ENCODE results near the gene PLA2G4C.

Gene PLA2G4C

GRCh38 chr19:48044561-48044960, 66.1 kb downstream of the PLA2G4C start:
- no peak for DNase-seq
- H3F3A ChIP-seq (ENCODE audit: insufficient read depth, low read length) = no peaks in the 10 kb centered on the region
- H3K9me2 ChIP-seq (replicated peaks; ENCODE audit: insufficient read depth, low read length) = no peaks in the 10 kb centered on the region
- no peak overlapping the region for H3K4me3 ChIP-seq (ENCODE audit: low read length)
- no peak overlapping the region for H3K9ac ChIP-seq (ENCODE audit: low read length)
- H3K4me2 ChIP-seq (ENCODE audit: low read depth, low read length) = no peak overlapping the region
- no peaks in the 10 kb centered on the region; the same call in 1 of the 2 replicates for H4K20me1 ChIP-seq (ENCODE audit: insufficient read depth, low read length)
- H3K36me3 ChIP-seq (replicated peaks; ENCODE audit: insufficient read depth, low read length) = no peaks in the 10 kb centered on the region
- H3K9me3 ChIP-seq (replicated peaks; ENCODE audit: insufficient read depth, low read length) = no peaks in the 10 kb centered on the region
- TF ChIP-seq EZH2phosphoT487 (IDR thresholded peaks at IDR 0.05; ENCODE audit: low read length) = no peak
- no peak for TF ChIP-seq CTCF (IDR thresholded peaks at IDR 0.05; ENCODE audit: low read length)
- no peak for TF ChIP-seq EZH2 (optimal IDR thresholded peaks at IDR 0.05; ENCODE audit: low read depth, low read length)
- no peak overlapping the region for H3K27ac ChIP-seq (ENCODE audit: low read length)
- peaks cover 74% of the 10 kb centered on the region for H3K27me3 ChIP-seq (replicated peaks; ENCODE audit: insufficient read depth, low read length)
- no peak overlapping the region for H2AFZ ChIP-seq (ENCODE audit: low read length)
- H3K79me2 ChIP-seq (ENCODE audit: low read length) = no peaks in the 10 kb centered on the region
- H3K4me1 ChIP-seq (ENCODE audit: low read length) = no peaks in the 10 kb centered on the region

GRCh38 chr19:48043675-48044258, 66.8 kb downstream of the PLA2G4C start, which contains the start of gene CABP5:
Gene CABP5, minus strand, starts transcription at chr19:48044079. Its CDS starts 157 bp downstream, at chr19:48043922.
- H3K4me3 ChIP-seq (ENCODE audit: low read length) = no peak within 1 kb of the TSS
- H2AFZ ChIP-seq (ENCODE audit: low read length) = no peak within 1 kb of the TSS
- H3K4me2 ChIP-seq (ENCODE audit: low read depth, low read length) = no peak within 1 kb of the TSS
- H3F3A ChIP-seq (ENCODE audit: insufficient read depth, low read length) = no peaks in the 10 kb centered on the region
- no peaks in the 10 kb centered on the region for H3K79me2 ChIP-seq (ENCODE audit: low read length)
- peaks cover 76% of the 10 kb centered on the region for H3K27me3 ChIP-seq (replicated peaks; ENCODE audit: insufficient read depth, low read length)
- no peak for DNase-seq
- H3K9ac ChIP-seq (ENCODE audit: low read length) = no peak within 1 kb of the TSS
- TF ChIP-seq CTCF (IDR thresholded peaks at IDR 0.05; ENCODE audit: low read length) (no peak), EZH2 (optimal IDR thresholded peaks at IDR 0.05; ENCODE audit: low read depth, low read length) (no peak), EZH2phosphoT487 (IDR thresholded peaks at IDR 0.05; ENCODE audit: low read length) (no peak)
- no peak within 1 kb of the TSS for H3K27ac ChIP-seq (ENCODE audit: low read length)
- no peaks in the 10 kb centered on the region for H3K36me3 ChIP-seq (replicated peaks; ENCODE audit: insufficient read depth, low read length)
- no peaks in the 10 kb centered on the region for H3K9me3 ChIP-seq (replicated peaks; ENCODE audit: insufficient read depth, low read length)
- no peaks in the 10 kb centered on the region for H3K9me2 ChIP-seq (replicated peaks; ENCODE audit: insufficient read depth, low read length)
- H4K20me1 ChIP-seq (ENCODE audit: insufficient read depth, low read length) = no peaks in the 10 kb centered on the region; the same call in 1 of the 2 replicates
- no peaks in the 10 kb centered on the region for H3K4me1 ChIP-seq (ENCODE audit: low read length)

GRCh38 chr19:48041877-48042580, 68.6 kb downstream of the PLA2G4C start:
- Histone ChIP-seq H3K27ac (ENCODE audit: low read length) (no peak overlapping the region), H3K9me2 (replicated peaks; ENCODE audit: insufficient read depth, low read length) (no peaks in the 10 kb centered on the region), H3K79me2 (ENCODE audit: low read length) (no peaks in the 10 kb centered on the region), H4K20me1 (ENCODE audit: insufficient read depth, low read length) (no peaks in the 10 kb centered on the region; the same call in 1 of the 2 replicates), H3K4me2 (ENCODE audit: low read depth, low read length) (no peak overlapping the region), H3K9me3 (replicated peaks; ENCODE audit: insufficient read depth, low read length) (no peaks in the 10 kb centered on the region), H3K4me1 (ENCODE audit: low read length) (no peaks in the 10 kb centered on the region), H3F3A (ENCODE audit: insufficient read depth, low read length) (no peaks in the 10 kb centered on the region), H2AFZ (ENCODE audit: low read length) (no peak overlapping the region), H3K4me3 (ENCODE audit: low read length) (no peak overlapping the region), H3K27me3 (replicated peaks; ENCODE audit: insufficient read depth, low read length) (peaks cover 76% of the 10 kb centered on the region), H3K9ac (ENCODE audit: low read length) (no peak overlapping the region), H3K36me3 (replicated peaks; ENCODE audit: insufficient read depth, low read length) (no peaks in the 10 kb centered on the region)
- no peak for TF ChIP-seq EZH2 (optimal IDR thresholded peaks at IDR 0.05; ENCODE audit: low read depth, low read length)
- no peak for TF ChIP-seq EZH2phosphoT487 (IDR thresholded peaks at IDR 0.05; ENCODE audit: low read length)
- TF ChIP-seq CTCF (IDR thresholded peaks at IDR 0.05; ENCODE audit: low read length) = no peak
- DNase-seq = no peak

Data from MM.1S (cell line).